Naive thymus-derived CD8-positive, alpha-beta T cell (primary cell): ENCODE measurements around the gene CUX1. TPM values are rescaled to one million over a fixed set of nuclear protein-coding genes. Genes with fewer than 3 reads are reported as not detected.
"Not testable (repeated sequence)": the region's sequence is repeated elsewhere in the genome, so short reads cannot be mapped to it uniquely, and the experiment has no call there.

ENCODE experiments used
- ATAC-seq, 2 donors: fragments of 150-1000 bp; cut with Tn5 transposase in 1 of 2; sonication (Bioruptor Pico), chemical (Tn5 transposase) in 1 of 2; 1 replicate in 1 of 2; 2 replicates in 1 of 2; pipeline ENCODE4 v1.10.0; 2021; ENCODE audit warnings: mild to moderate bottlenecking in 2 of 2, moderate library complexity in 2 of 2
- POLR2A ChIA-PET: fragments of 350-600 bp; sonication (Branson Sonifier 250); formaldehyde crosslinking; loops from one replicate; lab custom pipeline; 2021; ENCODE audit warnings: antibody characterized with exemption; lab: Charles Lee
- DNase-seq, 10 donors: peaks; one replicate each; pipeline versions ENCODE4 v3.0.0 to v3.0.0-alpha.2; 2020 to 2022
- H3K27ac Mint-ChIP-seq, 10 donors: one replicate each; pipeline ENCODE4 v1.8.0; 2020 to 2022; ENCODE audit warnings: mild to moderate bottlenecking in 10 of 10, mixed read lengths in 10 of 10, moderate library complexity in 4 of 10, inconsistent platforms in 1 of 10
- H3K27me3 Mint-ChIP-seq, 5 donors: one replicate each; pipeline ENCODE4 v1.8.0; 2021 to 2022; ENCODE audit warnings: mixed read lengths in 5 of 5
- H3K36me3 Mint-ChIP-seq, 3 donors: one replicate each; pipeline ENCODE4 v1.8.0; 2020 to 2022; ENCODE audit warnings: mixed read lengths in 3 of 3, mild to moderate bottlenecking in 2 of 3, inconsistent platforms in 1 of 3
- H3K4me1 Mint-ChIP-seq, 4 donors: one replicate each; pipeline ENCODE4 v1.8.0; 2021 to 2022; ENCODE audit warnings: mixed read lengths in 4 of 4
- H3K4me3 Mint-ChIP-seq, 10 donors: one replicate each; pipeline ENCODE4 v1.8.0; 2020 to 2022; ENCODE audit warnings: mild to moderate bottlenecking in 10 of 10, mixed read lengths in 10 of 10, moderate library complexity in 6 of 10, inconsistent platforms in 1 of 10
- H3K9me3 Mint-ChIP-seq, 9 donors: one replicate each; pipeline ENCODE4 v1.8.0; 2020 to 2022; ENCODE audit warnings: mixed read lengths in 9 of 9, mild to moderate bottlenecking in 3 of 9, inconsistent platforms in 1 of 9, moderate library complexity in 1 of 9
- polyA plus RNA-seq, 3 donors: library from polyadenylated mRNA; unstranded; fragments of 300-500 nt; fragmentation: Illumina TruSeq; gene quantifications; one replicate each; pipeline ENCODE4 v1.2.3, GENCODE V29; 2021
- total RNA-seq, 8 experiments: library from RNA in 2 of 8; stranded (reverse) in 2 of 8; gene quantifications; one replicate each; pipeline ENCODE4 v1.2.3 and lab custom pipeline; 2021 to 2026

Gene CUX1
- total and polyA plus RNA-seq, 5 experiments from 2014 or later = 10.3 to 66.2 (median 24.1) TPM

DNA sequence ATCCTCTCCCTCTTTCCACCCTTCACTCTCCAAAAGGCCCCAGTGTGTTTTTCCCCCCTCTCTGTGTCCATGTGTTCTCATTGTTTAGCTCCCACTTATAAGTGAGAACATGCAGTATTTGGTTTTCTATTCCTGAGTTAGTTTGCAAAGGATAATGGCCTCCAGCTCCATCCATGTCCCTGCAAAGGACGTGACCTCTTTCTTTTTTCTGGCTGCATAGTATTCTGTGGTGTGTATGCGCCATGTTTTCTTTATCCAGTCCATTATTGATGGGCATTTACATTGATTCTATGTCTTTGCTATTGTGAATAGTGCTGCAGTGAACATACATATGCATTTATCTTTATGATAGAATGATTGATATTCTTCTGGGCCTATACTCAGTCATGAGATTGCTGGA is 31.9 kb downstream of the CUX1 start:
- POLR2A ChIA-PET = interaction anchor here (0.7 kb wide), 1 partner anchor 56 kb away, joined by 5 read pairs; no protein-coding TSS in a partner anchor
- H3K36me3 Mint-ChIP-seq, H3K27me3 Mint-ChIP-seq, H3K9me3 Mint-ChIP-seq, H3K4me3 Mint-ChIP-seq, ATAC-seq, DNase-seq: not testable (repeated sequence)
- H3K27ac Mint-ChIP-seq = peak overlapping the region in 2 of 10 donors; percentile 2 to 58
- peaks cover 22 to 45% (median 30%) of the 10 kb centered on the region in 4 donors for H3K4me1 Mint-ChIP-seq

DNA sequence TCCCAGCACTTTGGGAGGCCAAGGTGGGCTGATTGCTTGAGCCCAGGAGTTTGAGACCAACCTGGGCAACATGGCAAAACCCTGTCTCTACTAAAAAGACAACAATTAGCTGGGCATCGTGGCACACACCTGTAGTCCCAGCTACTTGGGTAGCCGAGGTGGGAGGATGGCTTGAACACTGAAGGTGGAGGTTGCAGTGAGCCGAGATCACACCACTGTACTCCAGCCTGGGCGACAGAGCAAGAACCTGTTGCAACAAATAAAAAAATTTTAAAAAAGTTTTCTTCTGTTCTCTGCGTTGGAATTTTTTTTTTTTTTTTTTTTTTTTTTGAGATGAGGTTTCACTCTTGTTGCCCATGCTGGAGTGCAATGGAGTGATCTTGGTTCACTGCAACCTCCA is 34.9 kb downstream of the CUX1 start:
- POLR2A ChIA-PET = interaction anchor here (0.7 kb wide), 1 partner anchor 302 kb away, joined by 10 read pairs; no protein-coding TSS in a partner anchor

DNA sequence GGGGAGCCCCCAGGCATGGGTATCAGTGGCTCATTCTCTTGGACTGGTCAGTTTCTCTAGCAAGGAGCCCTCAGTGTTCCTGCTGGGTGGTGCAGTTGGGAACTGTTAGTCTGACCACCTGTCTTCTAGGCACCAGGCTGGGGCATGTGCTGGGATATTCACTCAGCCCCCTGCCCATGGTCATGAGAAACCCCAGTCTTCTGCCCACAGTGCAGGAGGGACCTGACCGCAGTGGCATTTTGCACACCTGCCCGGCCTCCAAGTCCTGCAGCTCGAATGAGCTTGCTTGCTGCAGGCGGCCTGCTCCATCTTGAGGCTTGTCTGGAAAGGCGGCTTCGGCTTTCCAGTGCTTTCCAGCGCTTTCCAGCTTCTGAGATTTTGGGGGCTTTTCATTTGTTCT is 36.3 kb downstream of the CUX1 start:
- POLR2A ChIA-PET = no interaction called here
- Mint-ChIP-seq H3K9me3 (peaks cover 0 to 4% (median 0%) of the 10 kb centered on the region in 9 donors), H3K27ac (peak overlapping the region in 3 of 10 donors; percentile 38 to 63 (median 57)), H3K27me3 (no peaks in the 10 kb centered on the region), H3K4me1 (peaks cover 23 to 55% (median 50%) of the 10 kb centered on the region in 4 donors), H3K36me3 (peaks cover 0 to 2% (median 0%) of the 10 kb centered on the region in 3 donors), H3K4me3 (no peak overlapping the region)
- DNase-seq (no peak), ATAC-seq (no peak)

More for the DNA sequence above, 34.9 kb downstream of the CUX1 start:
- H3K27me3 Mint-ChIP-seq, ATAC-seq, H3K27ac Mint-ChIP-seq, H3K9me3 Mint-ChIP-seq, H3K36me3 Mint-ChIP-seq, DNase-seq, H3K4me3 Mint-ChIP-seq: not testable (repeated sequence)
- peaks cover 27 to 61% (median 49%) of the 10 kb centered on the region in 4 donors for H3K4me1 Mint-ChIP-seq

DNA sequence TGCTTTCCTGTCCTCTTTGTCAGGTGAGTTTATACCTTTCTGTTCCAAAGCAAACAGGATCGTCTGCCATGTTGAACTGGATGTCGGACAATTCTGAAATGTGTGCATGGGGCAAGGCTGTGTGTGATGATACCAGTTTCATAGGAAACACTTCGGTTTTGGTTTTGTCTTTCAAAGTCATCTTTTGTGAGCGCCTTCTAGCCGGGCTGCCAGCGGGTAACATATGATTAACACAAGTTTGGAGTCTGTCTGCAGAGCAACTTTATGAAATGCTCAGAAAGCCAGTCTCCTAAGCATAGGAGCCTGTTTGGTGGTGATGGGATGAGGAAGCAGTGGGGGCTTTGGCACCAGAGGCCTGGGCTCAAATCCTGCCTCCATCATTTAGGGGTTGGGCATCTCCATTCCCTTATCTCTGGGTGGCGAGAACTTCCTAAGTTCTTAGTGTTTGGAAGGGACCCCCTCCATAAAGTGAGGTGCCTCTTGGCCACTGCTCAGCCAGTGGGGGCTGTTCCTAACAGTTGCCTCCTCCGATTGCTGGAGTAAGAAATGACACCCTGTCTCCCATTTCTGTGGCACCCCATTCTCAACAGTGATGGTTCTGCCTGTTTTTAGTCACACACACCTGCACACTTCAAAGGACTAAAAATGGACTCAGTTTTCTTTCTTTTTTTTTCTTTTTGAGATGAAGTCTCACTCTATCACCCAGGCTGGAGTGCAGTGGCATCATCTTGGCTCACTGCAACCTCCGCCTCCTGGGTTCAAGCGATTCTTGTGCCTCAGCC is 36.8 kb downstream of the CUX1 start:
- H3K36me3 Mint-ChIP-seq = peaks cover 0 to 2% (median 0%) of the 10 kb centered on the region in 3 donors
- peaks cover 23 to 52% (median 46%) of the 10 kb centered on the region in 4 donors for H3K4me1 Mint-ChIP-seq
- no peaks in the 10 kb centered on the region for H3K27me3 Mint-ChIP-seq
- no peak overlapping the region for H3K4me3 Mint-ChIP-seq
- DNase-seq (no peak), ATAC-seq (no peak)
- H3K27ac Mint-ChIP-seq = peak overlapping the region in 7 of 10 donors; percentile 22 to 75 (median 57)
- POLR2A ChIA-PET = no interaction called here
- peaks cover 0 to 2% (median 0%) of the 10 kb centered on the region in 9 donors for H3K9me3 Mint-ChIP-seq

DNA sequence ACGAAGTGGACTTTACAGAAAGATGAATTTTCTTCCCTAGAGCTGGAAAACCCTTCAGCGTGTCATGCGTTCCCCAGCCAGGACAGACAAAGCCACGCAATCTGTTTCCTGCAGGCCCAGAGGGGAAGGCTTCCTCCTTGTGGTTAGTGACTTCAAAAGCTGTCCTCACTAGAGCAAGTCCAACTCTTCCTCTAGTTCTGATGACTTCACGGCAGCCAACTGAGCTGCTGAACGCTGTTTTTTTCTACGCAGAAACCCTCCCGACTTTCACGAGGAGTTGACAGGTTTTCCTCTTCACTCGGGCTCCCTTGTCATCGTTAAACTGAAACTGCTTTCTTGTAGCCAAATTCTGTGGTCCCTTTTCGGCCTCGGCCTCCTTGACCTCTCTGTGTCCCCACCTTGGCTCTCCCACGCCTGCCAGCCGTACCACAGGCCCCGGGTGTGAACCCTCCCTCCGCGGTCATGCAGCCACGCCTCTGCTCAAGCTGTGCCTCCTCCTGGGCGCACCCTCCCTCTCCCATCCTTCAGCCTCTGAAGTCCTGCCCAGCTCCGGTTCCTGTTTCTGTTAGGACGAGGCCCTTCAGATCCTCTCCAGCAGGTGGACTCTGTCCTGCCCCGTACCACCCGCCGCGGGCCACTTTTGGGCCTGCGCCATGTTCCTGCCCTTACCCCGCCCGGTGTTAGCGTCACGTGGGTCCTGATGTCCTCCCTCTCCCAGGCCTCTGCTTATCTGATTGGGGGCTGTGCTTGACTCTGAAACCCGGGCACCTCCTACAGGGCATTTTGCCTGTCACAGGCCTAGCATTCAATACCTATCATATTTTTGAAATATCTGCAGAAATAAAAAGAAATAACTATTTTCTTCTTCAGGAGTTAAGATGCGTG is 39.3 kb downstream of the CUX1 start:
- H3K4me1 Mint-ChIP-seq = peaks cover 28 to 64% (median 59%) of the 10 kb centered on the region in 4 donors
- H3K9me3 Mint-ChIP-seq = no peaks in the 10 kb centered on the region
- peak; percentile 58 to 88 (median 78) for DNase-seq
- no peaks in the 10 kb centered on the region for H3K36me3 Mint-ChIP-seq
- no peaks in the 10 kb centered on the region for H3K27me3 Mint-ChIP-seq
- peak; percentile 95 to 98 for ATAC-seq
- POLR2A ChIA-PET = interaction anchor here (1.0 to 1.5 kb wide), 4 partner anchors 9 to 178 kb away, joined by 3 to 13 read pairs (median 6); partner anchors contain the start of gene CUX1
- peak overlapping the region; percentile 88 to 99 (median 98) for H3K27ac Mint-ChIP-seq
- peak overlapping the region; percentile 94 to 99 (median 97) for H3K4me3 Mint-ChIP-seq

DNA sequence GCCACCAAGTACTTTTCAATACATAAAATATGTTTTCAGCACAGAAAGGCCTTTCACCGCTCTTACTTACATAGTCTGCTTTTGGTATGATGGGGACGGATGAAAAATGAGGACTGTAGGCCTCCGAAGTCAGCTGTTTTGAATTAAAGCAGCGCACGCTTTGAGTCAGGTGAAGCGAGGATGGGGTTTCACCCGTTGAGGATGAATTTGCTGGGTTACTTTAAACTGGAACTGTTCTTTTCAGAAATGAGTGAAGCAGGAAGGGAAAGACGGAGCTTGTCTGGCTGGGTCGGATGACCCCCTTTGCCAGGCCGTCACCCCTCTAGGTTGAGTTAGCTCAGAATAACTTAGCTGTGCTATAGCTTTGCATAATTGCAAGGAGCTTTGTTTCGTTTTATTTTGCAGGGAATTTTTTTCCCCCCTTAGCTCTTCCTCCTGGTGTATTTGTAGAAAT is 40.0 kb downstream of the CUX1 start:
- no peaks in the 10 kb centered on the region for H3K27me3 Mint-ChIP-seq
- H3K9me3 Mint-ChIP-seq = no peaks in the 10 kb centered on the region
- H3K36me3 Mint-ChIP-seq = no peaks in the 10 kb centered on the region
- peak overlapping the region; percentile 88 to 99 (median 98) for H3K27ac Mint-ChIP-seq
- POLR2A ChIA-PET = interaction anchor here (1.0 to 1.2 kb wide), 2 partner anchors 40 to 114 kb away, joined by 3 to 5 read pairs; partner anchors contain the start of gene CUX1
- DNase-seq (no peak), ATAC-seq (peak in 1 of 2 donors; percentile 4)
- H3K4me3 Mint-ChIP-seq = peak overlapping the region; percentile 94 to 99 (median 97)
- peaks cover 28 to 64% (median 57%) of the 10 kb centered on the region in 4 donors for H3K4me1 Mint-ChIP-seq

DNA sequence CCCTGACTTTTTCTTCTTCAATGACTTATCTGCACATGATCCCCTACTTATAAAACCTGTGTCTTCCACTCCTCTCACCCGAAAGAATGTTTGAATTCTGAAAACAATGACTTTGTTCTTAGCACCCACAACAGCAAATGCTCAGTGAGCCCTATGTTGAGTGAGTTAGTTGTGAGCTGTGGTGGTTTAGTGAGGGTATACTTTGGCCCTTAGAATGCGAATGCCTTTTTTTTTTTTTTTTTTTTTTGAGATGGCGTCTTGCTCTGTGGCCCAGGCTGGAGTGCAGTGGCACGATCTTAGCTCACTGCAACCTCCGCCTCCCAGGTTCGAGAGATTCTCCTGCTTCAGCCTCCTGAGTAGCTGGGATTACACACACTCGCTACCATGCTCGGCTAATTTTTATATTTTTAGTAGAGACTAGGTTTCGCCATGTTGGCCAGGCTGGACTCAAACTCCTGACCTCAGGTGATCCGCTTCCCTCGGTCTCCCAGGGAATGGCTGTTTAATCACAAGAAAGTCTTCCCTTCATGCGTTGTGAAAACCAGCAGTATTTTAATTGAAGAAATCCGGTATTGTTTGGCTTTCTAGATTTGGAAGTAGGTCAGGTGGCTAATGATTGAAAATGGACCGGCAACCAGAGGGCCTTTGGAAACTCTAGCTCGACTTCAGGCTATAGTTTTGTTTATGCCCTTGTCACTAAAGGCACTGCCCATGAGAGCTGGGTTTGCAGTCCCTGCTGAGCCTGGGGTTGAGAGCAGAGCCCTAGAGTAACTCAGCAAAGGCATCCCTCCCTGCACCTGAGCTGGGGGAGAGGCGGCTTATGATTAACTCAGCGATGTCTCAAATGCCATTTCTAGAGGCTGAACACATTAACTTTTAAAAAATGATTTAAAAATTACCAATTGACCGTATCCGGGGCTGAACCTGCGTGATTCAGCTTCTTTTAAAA is 41.3 kb downstream of the CUX1 start:
- H3K27ac Mint-ChIP-seq = peak overlapping the region in 7 of 10 donors; percentile 19 to 98 (median 53)
- peaks cover 0 to 7% (median 0%) of the 10 kb centered on the region in 3 donors for H3K36me3 Mint-ChIP-seq
- ATAC-seq (no peak), DNase-seq (no peak)
- peaks cover 26 to 69% (median 55%) of the 10 kb centered on the region in 4 donors for H3K4me1 Mint-ChIP-seq
- no peaks in the 10 kb centered on the region for H3K9me3 Mint-ChIP-seq
- H3K4me3 Mint-ChIP-seq = peak overlapping the region in 4 of 10 donors; percentile 6 to 65 (median 41)
- POLR2A ChIA-PET = interaction anchor here (0.8 to 1.2 kb wide), 2 partner anchors 42 to 116 kb away, joined by 4 to 5 read pairs; partner anchors contain the start of gene CUX1
- no peaks in the 10 kb centered on the region for H3K27me3 Mint-ChIP-seq

DNA sequence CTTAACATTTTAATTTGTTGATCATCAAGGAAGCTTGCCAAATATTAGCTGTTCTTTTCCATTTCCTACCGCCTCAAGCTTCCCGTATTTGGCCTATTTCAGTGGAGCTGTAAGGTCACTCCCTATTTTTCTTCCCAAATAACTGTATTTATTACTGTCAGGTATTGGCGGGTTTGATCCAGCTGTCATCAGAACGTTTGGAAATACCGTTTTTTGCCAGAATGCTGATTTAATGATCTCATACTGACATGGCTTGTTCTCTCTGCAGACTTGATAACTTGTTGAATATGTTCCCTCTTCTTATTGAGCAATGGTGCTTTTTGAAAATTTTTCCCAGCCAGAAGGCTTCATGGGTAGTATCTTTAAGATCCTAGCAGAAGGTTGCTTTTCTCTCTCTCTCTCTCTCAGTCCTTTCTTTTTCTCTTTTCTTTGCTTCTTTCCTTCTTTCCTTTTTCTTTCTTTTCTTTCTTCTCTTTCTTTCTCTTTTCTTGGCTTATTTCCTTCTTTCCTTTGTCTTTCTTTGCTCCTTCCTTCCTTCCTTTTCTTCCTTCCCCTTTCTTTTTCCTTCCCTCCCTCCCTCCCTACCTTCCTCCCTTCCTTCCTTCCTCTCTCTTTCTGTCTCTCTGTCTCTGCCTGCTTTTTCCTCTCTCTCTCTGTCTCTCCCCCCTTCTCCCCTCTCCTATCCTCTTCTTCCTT is 42.1 kb downstream of the CUX1 start:
- ATAC-seq (no peak), DNase-seq (no peak)
- Mint-ChIP-seq H3K27ac (peak overlapping the region in 4 of 10 donors; percentile 14 to 46 (median 23)), H3K27me3 (no peaks in the 10 kb centered on the region), H3K4me1 (peaks cover 23 to 65% (median 49%) of the 10 kb centered on the region in 4 donors), H3K36me3 (peaks cover 0 to 8% (median 0%) of the 10 kb centered on the region in 3 donors), H3K9me3 (no peaks in the 10 kb centered on the region), H3K4me3 (no peak overlapping the region)
- POLR2A ChIA-PET = interaction anchor here (0.8 kb wide), 1 partner anchor 43 kb away, joined by 4 read pairs; the partner anchor contains the start of gene CUX1

DNA sequence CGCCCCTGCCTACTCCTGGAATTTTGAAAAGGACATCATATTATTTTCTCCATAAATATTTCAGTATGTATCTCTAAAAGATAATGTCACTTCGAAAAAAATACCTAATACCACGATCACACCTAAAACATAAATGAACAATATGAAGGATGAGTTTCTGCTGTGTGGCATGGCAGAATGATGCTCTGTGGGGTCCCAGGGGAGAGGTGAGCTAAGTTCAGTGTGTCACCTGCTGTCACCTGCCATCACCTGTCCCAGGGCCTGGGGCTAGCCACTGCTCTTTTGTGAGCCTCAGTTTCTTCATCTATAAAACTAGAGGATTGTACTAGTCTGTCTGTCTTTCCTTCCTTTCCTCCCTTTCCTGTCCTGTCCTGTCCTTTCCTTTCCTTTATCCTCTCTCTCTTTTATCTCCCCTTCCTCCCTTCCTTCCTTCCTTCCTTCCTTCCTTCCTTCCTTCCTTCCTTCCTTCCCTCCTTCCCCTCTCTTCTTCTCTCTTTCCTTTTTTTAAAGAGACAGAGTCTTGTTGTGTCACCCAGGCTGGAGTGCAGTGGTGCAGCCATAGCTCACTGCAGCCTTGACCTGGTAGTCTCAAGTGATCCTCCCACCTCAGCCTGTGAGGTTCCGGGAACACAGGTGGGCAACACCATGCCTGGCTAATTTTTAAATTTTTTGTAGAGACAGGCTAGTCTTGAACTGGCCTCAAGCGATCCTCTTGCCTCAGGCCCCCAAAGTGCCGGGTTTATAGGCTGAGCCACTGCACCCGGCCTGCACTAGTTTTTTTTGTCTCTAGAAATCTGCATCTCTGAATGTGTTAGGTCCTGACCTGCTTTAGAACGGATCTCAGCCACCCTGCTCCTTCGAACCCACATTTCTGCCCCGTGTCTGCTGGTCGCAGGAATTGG is 43.1 kb downstream of the CUX1 start:
- Mint-ChIP-seq H3K27ac (peak overlapping the region in 6 of 10 donors; percentile 9 to 64 (median 48)), H3K9me3 (no peaks in the 10 kb centered on the region), H3K4me3 (peak overlapping the region in 1 of 10 donors; percentile 14), H3K4me1 (peaks cover 23 to 62% (median 48%) of the 10 kb centered on the region in 4 donors), H3K36me3 (peaks cover 0 to 10% (median 2%) of the 10 kb centered on the region in 3 donors), H3K27me3 (no peaks in the 10 kb centered on the region)
- DNase-seq (no peak), ATAC-seq (no peak)
- POLR2A ChIA-PET = no interaction called here

DNA sequence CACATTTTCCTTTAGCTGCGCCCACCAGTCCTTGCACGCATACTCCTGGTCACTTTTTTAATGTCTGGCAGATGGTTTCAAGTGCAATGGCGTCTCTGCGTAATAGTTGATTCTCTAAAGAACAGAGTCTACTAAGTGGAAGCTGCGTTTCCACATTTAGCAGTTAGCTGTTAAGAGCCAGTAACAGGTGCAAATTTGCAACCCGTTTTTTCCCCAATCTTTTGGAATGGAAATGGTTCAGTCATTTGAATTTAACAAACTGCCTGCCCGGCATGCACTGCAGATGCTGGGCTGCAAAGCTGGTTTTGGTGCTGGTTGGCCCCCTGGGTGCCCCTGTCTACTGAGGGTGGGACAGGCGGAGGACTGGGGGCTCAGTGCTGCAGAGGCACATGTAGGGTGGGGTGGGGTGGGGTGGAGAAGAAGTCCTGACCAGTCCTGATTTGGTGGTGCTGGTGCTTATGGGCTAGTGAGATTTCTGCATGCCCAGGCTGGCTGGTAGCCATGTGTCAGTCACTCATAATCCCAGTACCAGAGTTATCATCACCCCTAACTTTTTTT is 43.9 kb downstream of the CUX1 start:
- Mint-ChIP-seq H3K4me3 (peak overlapping the region in 1 of 10 donors; percentile 14), H3K27me3 (no peaks in the 10 kb centered on the region), H3K27ac (peak overlapping the region in 3 of 10 donors; percentile 25 to 64 (median 46)), H3K4me1 (peaks cover 23 to 59% (median 47%) of the 10 kb centered on the region in 4 donors), H3K9me3 (no peaks in the 10 kb centered on the region), H3K36me3 (peaks cover 0 to 12% (median 3%) of the 10 kb centered on the region in 3 donors)
- ATAC-seq (no peak), DNase-seq (no peak)
- POLR2A ChIA-PET = no interaction called here
